GM18867 (cell line): ENCODE measurements around the gene ROPN1B.
"Not testable (repeated sequence)": the region's sequence is repeated elsewhere in the genome, so short reads cannot be mapped to it uniquely, and the experiment has no call there.

Experiments
- ATAC-seq: cut with Tn5 transposase; IDR thresholded peaks from one replicate; pipeline ENCODE4 v1.9.1; 2021; ENCODE audit warnings: mild to moderate bottlenecking, moderate library complexity; ENCODE audit not compliant: unreplicated experiment

ROPN1B gene

DNA sequence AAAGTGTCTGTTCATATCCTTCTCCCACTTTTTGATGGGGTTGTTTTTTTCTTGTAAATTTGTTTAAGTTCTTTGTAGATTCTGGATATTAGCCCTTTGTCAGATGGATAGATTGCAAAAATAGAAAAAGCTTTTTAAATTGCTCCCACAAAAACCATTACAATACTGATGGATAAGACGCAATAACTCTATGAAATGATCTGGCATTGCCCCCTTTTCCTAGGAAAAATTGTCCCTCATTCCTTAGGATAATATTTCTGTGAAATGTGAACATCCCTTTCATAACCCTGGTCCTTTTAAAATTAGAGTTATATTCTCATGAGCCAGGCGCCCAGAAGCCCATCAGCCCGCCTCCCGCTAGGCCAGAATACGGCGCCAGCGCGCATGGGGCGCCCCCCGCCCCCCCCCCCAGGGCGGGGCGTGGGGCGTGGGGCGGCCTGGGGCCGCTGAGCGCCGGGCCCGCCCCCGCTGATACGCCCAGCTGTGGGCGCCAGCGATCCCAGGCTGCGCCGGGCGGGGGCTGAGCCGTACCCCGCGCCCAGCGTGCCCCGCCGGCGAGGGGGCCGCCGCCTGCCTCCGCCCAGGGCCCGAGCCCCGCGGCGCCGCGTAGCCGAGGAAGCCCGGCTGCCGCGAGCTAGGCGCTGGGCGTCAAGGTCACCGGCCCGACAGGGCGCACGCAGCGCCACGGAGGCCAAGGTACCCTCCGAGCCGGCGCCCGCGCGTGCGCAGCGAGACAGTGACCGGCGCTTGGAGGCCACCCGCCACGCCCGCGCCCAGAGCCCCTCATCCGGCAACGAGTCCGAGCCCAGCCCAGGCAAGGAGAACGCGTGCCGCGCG, 11.1 kb upstream of the ROPN1B start:
- no peak for ATAC-seq

DNA sequence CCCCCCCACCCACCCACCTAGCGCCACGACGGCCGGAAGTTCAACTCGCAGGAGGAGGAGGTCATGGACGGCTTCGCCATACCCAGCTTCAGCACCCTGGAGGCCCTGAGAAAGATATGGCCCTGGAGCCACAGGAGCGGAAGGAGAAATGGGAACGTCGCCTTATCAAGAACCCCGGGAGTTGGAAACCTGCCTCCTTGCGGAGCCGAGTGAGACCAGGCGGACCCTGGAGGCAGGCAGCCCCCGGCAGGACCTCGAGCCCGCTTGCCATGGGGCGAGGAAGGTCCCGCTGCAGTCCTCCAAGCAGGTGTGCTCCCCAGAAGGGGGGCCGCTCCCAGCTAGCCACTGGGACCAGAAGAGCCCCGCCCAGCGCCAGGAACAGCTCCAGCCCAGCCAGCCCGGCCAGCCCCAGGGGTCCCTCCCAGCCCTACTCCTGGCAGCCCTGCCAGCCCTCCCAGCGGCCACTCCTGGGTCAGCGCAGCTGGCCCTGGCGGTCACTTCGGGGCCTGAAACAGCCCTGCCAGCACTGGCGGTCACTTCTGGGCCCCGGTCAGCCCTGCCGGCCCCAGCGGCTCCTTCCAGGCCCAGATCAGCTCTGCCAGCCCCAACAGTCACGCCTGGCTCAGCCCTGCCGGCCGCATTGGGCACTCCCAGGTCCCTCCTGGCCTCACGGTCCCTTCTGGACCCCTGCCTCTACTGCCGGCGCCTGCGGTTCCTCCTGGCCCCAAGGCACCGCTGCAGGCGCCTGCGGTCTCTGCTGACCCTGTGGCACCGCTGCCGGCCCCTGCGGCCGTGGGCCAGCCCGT, 10.3 kb upstream of the ROPN1B start:
- no peak for ATAC-seq

DNA sequence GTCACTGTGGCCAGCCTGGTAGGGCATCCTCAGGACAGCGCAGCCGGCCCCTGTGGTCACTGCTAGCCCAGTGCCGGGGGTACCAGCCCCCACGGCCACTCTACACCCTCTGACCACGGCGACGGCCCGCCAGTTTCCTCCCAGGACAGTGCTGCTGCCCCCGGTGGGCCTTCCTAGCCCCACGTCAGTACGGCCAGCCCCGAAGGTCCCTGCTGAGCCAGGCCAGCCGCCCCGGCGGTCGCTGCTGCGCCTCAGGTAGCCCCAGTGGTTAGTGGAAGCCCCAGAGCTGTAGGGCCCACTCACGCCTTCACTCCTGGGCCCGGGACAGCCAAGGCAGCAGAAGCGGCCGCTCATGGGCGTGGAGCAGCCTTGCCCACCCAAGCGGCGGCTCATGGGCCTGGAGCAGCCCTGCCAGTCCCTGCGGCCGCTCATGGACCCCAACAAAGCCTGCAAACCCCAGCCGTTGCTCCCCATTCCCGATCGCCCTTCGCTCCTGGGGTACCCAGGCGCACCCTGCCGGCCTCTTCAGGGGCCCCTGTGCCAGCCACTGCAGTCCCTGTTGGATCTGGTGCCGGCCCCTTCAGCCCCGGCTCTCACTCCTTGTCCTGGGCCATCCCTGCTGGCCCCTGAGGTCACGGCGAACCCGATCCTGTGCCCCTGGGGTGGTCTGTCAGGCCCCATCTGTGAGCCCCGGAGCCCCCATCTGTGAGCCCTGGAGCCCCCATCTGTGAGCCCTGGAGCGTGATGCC, 9.5 kb upstream of the ROPN1B start:
- ATAC-seq: no peak

DNA sequence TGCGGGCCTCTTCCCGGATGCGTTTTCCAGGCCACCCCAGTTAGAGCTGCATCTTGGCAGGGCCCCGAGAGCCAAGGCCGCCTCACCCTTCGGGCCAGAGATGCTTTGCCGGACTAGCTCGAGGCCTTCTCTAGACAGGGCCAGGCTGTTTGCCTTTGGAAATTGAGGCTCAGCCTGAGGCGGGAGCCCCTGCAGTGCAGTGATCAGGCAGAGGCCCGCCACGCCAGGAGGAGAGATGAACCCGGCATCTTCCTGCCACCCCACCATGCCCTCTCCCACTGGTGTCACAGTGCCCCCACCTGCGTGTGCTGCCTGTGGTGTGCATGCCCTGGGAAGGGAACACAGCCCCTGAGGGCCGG, 8.9 kb upstream of the ROPN1B start:
- no peak for ATAC-seq

DNA sequence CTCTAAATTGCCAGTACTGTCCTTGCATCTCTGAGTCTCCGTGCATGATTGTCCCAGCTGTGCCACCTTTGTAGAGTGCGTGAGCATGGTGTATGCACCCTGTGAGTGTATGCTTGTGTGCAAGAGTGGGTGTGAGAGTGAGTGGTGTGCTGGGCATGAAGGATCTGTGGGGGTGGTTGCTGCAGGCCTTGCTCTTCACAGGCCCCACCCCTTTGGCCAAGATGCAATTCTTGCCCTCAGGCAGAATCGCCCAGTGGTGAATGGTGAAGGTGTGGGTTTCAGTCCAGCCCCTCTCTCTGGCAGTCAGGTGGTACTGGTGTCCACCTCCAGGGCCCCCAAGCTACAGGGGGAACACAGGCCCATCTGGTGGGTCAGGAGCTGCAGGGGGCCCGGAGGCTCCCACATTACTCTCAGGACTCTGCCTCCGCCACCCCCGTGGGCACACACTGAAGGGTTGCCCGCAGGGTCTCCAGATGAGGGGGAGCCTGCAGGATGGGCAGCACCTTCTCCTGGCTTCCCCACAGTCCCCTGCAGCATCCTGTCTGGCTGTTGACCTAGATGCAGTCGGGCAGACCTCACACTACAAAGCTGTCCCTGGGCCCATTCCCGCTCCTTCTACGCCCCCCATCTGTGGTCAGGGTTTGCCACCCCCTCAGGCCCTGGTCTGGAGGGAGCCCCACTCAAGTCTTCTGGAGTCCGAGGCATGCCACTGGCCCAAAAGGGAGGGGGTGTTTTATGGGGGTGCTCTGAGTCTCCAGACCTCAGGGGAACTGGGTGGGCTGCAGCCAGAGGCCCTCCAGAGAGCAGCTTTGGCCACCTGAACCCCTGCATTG, 8.3 kb upstream of the ROPN1B start:
- no peak for ATAC-seq

DNA sequence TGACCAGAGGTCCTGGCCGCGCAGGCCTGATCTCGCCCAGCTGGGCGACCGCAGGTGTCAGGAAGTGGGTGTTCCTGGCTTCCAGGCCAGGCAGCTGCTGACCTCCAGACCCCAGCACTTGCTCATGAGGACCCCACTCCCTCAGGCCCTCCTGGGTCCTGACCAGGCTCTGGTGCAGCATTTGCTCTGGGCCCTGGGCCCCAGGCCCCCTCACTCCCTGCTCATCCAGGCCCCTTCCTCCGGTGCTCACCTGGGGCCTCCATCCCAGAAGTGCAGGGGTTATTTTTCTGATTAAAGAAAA, 7.7 kb upstream of the ROPN1B start:
- no peak for ATAC-seq

DNA sequence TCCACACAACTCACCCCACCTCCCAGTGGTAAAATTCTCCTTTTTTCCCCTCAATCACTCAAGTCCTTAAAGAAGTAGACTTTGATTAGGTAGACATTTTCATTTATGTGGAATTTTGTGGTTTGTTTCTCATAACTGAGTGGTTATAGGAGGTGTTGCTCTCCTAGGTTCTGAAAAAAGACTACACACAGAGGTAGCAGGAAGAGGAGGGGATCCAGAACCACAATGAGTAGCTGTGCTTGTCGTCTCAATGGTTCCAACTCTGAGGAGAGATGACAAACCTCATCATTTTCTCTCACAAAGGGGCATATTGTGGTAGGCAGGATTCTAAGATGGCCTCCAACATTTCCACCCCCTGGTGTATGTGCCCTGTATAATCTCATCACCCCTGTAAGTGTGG, 5.1 kb upstream of the ROPN1B start:
- ATAC-seq: not testable (repeated sequence)

DNA sequence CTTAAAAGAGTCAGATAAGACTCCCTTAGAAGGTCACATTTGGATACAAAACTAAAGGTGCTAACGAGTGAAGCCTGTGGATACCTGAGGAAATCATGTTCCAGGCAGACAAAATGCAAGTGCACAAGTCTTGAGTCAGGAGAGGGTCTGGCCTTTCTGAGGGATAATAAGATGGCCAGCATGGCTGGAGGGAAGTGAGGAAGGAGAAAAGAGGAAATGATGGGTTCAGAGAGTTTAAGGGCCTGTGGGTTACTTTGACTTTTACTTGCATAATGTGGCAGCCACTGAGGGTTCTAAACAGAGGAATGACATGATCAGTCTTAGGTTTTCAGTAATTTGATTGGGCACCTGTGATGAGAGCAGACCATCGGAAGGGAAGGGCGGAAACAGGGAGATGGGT, 3.5 kb upstream of the ROPN1B start:
- no peak for ATAC-seq

DNA sequence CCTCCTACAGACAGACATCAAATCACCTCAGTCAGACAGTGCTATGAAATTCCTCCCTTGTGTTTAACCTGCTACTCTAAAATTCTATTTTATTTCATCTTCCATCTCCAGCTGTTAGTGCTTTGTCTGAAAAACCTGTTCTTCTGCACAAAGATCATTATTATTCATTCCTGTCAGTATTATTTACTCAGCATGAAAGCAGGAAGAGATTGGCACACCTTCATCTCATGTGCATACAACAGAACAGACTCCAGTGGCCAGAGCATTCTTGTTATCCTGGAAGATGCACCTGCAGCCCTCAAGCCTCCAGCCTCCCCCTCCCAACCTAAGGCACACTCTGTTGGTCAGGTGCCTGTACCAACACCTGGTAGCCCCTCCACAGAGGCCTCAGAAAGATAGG, 1.8 kb upstream of the ROPN1B start:
- no peak for ATAC-seq

DNA sequence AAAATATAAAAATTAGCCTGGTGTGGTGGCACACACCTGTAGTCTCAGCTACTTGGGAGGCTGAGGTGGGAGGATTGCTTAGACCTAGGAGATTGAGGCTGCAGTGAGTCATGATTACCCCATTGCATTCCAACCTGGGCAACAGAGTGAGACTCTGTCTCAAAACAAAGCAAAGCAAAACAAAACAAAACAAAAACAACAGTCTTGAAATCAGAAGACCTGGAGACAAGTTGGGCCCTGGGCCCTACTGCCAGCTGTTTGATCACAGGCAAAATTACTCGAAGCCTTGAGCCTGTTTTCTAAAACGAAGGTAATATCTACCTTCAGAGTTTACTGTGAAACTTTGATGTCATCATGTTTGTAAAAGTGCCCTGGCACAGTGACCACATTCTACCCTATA, 857 bp upstream of the ROPN1B start:
- ATAC-seq: not testable (repeated sequence)

DNA sequence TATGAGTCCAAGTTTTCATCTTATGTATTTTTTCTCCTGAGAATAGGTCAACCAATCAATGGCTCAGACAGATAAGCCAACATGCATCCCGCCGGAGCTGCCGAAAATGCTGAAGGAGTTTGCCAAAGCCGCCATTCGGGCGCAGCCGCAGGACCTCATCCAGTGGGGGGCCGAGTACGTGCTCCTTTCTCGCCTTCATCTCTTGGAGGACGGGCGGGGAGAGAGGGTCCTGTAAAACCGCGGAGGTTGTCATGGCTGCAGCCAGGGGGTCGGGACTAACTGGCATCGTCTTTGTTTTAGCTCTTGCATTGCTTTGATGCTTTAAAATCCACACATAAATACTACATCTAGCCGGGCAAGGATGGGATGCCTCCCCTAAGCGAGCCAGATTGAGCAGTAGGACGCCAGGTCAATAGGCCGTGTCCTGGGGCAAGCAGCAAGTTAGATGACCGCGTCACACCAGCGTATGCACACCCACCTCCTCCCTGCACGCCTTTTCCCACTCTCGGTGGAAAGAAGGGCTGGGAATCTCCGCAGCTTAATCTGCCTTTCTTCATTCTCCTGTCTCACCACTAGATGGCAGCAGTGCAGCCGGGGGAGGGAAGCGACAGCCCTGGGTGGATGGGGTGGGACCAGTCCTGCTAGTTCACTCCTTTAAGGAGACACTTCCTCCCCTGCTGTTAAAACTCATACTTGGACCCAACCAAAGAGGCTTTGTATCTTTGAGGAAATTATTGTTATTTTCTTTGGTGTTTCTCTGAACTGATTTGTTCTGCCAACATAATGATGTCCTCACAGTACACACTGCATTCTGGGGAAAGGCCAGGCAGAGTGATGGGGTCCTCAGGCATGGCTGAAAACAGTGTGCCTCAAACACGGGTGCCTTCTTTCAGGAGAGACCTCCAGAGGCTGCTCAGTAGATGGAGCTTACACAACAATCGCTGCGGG, 3.3 kb downstream of the ROPN1B start:
- ATAC-seq: peak; percentile 49

DNA sequence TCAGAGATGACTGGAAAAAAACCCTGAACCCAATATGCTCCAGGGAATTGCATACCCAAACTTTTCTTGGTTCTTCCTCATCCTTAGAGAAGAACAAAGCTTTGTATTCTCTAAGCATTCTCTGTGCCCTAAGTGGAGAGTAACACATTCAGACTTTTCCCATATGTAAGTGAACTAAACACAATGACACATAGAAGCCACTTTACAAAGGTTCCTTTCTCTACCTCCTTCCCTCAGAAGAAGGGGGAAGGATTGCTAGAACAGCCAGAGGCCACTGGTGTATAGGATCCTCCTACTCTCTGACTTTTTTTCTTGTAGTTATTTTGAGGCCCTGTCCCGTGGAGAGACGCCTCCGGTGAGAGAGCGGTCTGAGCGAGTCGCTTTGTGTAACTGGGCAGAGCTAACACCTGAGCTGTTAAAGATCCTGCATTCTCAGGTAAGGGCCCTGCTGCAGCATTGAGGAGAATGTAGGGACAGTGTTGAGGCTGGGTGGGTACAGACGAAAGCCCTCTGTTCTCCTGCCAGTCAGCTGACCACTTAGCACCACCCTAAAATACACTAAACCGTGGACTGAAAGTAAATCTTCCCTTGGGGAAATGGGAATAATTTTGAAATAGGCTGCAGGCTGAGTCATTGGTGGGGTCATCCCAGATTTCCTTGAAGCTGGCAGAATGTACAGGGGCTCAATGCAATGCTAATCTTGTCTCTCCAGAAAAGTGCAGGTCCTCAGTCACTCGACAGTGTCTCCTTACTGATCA, 6.4 kb downstream of the ROPN1B start:
- not testable (repeated sequence) for ATAC-seq

DNA sequence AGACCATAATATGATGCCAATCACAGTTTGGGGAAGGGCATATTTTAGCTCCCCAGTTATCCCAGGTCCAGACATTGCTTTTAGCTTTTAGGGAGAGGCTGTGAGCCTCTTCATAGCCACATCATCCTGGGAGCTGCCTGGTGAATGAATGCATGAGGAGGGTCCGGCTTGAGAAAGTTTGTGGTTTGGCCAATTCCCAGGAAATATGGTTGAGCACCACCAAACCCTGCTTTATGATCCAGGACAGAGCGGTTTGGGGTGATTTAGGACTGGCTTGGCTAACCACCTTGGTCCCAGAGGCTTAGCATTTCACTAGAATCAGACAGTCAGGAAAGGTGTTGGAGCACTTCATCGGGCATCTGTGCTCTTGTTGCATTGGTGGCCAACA, 7.0 kb downstream of the ROPN1B start:
- not testable (repeated sequence) for ATAC-seq

DNA sequence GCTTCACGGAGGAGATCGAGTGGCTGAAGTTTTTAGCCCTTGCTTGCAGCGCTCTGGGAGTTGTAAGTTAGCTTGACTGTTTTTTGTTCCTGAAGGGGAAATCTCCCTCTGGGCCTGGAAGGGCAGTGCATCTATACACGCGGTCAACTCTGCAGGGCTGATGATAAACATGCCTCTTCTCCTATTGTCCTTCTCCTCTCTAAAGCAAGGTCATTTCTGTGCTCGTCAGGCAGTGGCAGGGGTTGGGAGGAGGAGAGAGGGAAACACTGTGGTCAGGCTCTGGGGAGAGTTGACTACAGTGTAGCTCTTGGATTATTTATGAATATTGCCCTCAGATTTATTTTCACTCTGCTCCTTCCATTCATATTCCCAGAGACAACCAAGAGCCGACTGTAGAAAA, 8.1 kb downstream of the ROPN1B start:
- ATAC-seq: not testable (repeated sequence)

DNA sequence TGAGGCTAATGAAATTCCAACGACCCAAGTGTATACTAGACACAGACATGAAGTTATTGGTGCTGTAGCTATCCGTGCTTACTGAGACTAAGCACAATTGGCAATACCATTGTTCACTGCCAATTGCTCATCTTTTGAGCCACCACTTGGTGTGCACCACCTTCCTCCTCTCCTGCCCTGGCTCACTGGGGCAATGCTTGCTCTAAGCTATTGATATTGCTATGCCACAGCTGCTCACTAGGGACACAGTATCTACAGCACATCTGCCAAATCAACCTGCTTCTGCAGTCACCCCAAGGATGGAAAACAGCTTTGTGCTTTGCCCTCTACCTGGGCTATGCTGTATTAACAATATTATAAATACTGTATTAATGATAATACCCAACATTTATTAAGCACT, 16.0 kb downstream of the ROPN1B start:
- ATAC-seq: not testable (repeated sequence)

DNA sequence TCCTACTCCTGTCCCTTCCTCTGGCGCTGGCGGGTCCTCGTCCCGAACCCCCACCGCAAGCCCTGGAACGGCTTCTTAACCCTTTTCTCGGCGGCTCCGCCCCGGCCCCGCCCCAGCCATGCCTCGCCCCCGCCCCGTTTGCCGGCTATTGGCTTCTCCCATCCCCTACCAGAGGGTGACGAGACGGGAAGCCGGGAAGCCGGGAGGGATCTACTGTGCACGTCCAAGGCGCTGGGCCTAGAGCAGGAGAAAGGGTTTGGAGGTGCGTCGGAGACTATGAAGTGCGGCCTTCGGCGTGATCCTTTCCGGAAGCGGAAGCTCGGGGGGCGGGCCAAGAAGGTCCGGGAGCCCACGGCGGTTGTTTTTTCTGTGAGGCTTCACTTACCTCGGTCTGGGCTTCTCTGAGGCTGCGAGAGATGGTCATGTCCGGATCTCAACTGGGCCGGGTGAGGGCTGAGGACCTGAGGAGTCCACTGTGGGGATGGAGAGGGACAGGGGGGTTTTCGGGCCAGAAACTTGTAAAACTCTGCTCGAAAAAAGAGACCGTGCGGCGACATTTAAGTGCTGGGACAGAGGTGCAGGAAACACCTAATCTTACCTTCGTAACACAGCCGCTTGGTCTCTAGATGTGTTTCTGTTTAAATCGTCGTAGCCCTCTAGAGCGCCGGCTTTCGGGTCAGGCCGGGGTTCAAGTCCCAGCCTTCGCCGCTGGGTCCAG, 21.4 kb downstream of the ROPN1B start:
- ATAC-seq: peak; percentile 96

DNA sequence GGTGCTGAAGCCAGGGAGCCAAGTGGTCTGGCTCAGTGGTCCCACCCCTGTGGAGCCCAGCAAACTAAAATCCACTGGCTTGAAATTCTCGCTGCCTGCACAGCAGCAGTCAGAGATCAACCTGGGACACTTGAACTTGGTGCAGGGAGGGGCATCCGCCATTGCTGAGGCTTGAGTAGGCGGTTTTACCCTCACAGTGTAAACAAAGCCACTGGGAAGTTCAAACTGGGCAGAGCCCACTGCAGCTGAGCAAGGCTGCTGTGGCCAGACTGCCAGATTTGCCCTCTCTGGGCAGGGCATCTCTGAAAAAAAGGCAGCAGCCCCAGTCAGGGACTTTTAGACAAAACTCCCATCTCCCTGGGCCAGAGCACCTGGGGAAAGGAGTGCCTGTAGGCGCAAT, 27.8 kb downstream of the ROPN1B start:
- ATAC-seq: not testable (repeated sequence)

DNA sequence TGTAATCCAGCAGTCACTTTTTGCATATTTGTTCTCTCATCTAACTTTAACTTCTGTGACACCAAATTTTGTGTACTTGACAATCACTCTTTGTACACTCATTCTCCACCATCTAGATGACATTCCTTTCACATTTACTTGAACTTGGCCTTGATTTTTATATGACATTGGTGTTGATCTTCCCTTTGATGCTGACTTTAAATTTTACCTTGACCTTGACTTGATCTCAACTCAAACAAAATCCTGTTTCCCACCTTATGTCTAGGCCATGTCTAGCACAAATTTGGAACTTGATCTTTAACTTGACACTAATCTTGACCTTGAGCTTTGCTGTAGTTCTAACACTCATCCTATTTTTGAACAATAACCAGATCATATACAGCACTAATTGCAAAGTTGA, 33.2 kb downstream of the ROPN1B start:
- no peak for ATAC-seq
